GM13977 (cell line): ENCODE results near the gene HIPK2.

Experiments used
- DNase-seq: peaks from one replicate; pipeline ENCODE4 v3.0.0; 2012; ENCODE audit warnings: low spot score
- CTCF ChIP-seq: IDR thresholded peaks from 2 replicates; pipeline ENCODE4 v1.5.1; 2012; ENCODE audit warnings: mild to moderate bottlenecking, control low read depth; ENCODE audit not compliant: insufficient read depth; ENCODE audit errors: extremely low read depth, missing control alignments
- in situ Hi-C: fragments of 300-500 bp; cut with MboI; formaldehyde crosslinking; loops from one replicate; pipeline ENCODE4 v1.12.0; 2022; ENCODE audit warnings: low sequenced_read_pairs, low pct_unique_long_range_greater_than_20kb, mixed read lengths, inconsistent platforms; ENCODE audit not compliant: unreplicated experiment

HIPK2 gene

DNA sequence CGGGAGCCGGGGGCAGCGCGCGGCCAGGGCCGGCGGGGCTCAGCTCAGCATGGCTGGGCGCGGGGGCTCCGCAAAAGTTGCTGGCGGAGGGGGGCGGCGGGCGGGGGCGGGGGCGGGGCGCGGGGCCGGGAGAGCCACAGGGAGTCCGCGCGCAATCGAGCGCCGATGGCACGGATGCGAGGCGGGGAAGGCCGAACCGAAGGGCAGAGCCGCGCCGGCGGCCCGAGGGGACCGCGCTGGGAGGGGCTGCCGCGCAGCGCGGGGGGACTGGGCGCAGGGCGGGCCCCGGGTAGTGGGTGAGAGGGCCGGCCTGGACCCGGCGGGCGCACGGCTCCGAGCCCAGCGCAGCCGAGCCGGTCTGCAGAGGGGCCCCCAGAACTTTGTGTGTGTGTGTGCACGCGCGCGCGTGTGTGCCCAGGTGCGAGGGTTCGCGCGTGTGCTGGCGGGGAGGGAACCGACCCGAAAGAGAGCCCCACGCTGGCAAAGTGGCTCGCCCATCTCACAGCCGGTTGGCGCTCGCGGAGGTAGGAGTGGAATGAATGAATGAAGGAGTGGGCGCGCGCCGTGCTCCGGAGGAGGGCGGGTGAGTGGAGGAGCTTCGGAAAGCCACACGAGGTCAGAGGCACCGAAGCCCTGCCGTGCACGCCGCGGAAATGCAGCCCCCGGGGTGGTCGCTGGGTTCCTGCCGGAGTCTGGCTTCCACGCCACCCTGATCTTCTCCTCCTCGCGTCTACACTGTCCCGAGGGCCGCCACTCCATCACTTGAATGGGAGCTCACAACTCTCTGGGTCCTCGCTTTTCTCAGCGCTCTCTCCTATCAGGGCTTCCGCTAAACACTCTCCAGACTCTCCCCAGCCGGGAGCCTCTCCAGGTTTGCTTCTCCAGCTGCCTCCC is at the start of gene HIPK2:
Gene HIPK2, minus strand, starts transcription at position 51 of the 894 bp plus-strand sequence. CDS start 375 bp downstream, outside the sequence.
- DNase-seq: peak; percentile 94
- in situ Hi-C loops: no loop called here

DNA sequence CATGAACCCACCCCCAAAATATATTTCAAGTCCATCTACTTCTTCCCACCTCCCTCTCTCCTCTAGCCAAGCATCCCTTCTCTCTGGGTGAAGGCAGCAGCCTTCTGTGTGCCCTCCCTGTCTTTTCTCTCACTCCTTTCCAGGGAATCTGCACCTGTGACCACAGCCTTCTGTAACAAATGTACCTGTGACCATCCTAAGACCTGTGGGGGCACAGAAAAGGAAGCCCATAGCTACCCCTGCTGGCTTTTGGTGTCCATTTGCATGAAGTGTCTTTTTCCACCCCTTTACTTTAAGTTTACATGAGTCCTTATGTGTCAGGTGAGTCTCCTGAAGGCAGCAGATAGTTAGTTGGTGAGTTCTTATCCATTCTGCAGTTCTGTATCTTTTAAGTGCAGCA is 49.2 kb upstream of the HIPK2 start:
- in situ Hi-C loops: no loop called here
- no peak for DNase-seq
- peak; percentile 37 for TF ChIP-seq CTCF

More for the DNA sequence above, at the start of gene HIPK2:
- no peak for TF ChIP-seq CTCF

DNA sequence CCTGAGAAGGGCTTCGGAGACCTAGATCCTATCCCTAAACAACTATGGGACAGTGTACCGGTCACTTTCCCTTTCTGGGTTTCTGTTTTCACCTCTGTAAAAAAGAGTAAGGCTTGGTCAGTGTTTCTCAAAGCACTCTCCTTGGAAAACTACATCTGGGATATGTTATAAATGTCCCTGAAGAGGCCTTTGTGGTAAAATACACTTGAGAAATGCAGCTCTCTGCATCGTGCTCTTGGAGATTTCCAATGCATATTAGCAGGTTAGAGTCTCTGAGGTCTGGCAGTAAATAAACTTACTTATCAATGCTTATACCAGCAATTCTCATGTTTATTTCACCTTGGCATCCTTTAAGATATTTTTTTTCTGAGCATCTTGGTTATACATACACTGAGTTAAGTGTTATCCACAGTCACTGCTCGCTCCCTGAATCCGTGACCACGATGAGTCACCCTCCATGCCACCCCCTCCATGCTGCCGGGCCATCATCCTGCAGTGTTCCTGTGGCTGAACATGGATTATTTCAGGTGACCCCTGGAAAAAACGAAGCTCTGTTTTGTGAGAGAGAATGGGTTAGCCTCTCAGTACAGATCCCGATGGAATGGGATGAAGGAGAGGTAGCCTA is 48.0 kb upstream of the HIPK2 start:
- in situ Hi-C loops: no loop called here
- DNase-seq: no peak
- TF ChIP-seq CTCF: no peak

DNA sequence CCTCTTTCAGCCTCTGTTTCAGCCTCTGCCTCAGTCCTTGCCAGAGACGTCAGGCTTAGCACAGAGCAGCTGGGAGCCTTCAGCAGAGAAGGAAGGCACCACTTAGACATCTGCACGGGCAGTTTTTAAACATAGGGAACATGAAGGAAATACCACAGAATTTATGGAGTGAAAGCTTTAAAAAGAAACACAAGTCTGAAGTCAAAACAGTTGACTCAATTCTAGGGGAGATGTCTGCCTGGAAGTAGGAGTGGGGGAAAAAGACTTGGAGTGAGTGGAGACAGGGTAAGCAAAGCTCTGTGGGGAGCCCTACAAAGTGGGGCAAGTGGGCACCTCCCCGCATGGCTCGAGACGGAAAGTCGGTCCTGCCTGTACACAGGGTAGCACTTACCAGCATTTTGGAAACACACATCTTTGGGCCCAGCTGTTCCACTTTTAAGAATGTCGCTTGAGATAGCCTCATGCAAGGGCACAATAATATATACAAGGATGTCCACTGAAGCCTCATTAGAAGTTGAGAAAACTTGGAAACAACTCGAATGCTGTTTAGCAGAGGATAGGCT is 46.2 kb upstream of the HIPK2 start:
- no peak for DNase-seq
- in situ Hi-C loops: no loop called here
- TF ChIP-seq CTCF: no peak

DNA sequence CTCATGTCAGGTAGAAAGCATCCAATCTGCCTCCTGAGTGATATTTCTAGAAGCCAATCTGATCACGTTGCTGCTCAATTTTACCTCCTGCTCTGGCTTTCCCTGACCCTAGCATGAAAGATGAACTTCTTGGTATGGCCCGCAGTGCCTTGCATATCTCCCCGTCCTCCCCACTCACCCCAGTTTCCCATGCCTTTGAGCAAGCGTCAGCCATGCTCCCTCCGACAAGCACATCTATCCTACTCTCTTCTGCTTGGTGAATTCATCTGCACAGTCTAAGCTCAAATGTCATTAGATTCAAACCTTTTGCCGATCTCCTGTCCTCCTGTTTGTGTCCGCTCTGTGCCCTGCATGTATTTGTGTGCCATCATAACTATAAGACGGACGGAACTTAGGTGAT is 45.1 kb upstream of the HIPK2 start:
- in situ Hi-C loops: no loop called here
- TF ChIP-seq CTCF: no peak
- no peak for DNase-seq

DNA sequence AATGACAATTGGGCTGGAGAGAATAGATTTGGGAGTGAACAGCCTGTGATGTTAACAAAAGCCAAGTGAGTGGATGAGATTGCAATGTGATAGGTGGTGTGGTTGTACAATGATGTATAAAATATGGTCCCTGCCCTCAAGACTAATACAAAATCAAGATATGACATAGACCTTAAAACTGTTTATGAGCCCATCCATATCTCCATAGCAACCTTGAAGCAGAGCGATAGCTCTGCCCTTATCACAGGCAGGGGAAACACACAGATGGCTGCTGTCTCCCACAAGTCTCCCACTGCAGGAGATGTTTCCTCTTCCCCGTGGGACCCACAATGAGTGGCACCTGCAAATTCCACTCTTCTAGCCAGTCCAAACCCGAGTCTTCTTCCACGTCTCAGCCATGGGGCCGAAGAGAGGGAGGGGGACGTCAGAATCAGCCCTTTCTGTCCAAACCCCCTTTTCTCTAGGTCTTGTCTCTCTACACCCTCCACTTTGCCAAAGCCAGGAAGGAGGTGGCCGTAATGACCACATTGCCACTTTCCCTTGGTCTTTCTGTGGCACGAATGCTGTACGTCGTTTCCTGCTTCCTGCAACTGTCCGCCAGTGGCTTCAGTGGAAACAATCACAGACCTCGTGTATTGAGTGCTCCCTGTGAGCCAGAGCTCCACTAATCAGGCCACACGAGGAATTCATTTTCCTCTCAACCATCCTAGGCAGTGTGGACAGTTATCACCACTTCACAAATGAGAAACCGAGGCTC is 43.7 kb upstream of the HIPK2 start:
- DNase-seq: no peak
- in situ Hi-C loops: no loop called here

More for the DNA sequence above, 43.7 kb upstream of the HIPK2 start:
- TF ChIP-seq CTCF: no peak
